ENCODE results near the gene KLHL29. TPM values are rescaled to one million over a fixed set of nuclear protein-coding genes. Genes with fewer than 3 reads are reported as not detected.

Gene KLHL29
- polyA plus RNA-seq, 3 donors: 1.4 to 10.2 (median 4.6) TPM

DNA sequence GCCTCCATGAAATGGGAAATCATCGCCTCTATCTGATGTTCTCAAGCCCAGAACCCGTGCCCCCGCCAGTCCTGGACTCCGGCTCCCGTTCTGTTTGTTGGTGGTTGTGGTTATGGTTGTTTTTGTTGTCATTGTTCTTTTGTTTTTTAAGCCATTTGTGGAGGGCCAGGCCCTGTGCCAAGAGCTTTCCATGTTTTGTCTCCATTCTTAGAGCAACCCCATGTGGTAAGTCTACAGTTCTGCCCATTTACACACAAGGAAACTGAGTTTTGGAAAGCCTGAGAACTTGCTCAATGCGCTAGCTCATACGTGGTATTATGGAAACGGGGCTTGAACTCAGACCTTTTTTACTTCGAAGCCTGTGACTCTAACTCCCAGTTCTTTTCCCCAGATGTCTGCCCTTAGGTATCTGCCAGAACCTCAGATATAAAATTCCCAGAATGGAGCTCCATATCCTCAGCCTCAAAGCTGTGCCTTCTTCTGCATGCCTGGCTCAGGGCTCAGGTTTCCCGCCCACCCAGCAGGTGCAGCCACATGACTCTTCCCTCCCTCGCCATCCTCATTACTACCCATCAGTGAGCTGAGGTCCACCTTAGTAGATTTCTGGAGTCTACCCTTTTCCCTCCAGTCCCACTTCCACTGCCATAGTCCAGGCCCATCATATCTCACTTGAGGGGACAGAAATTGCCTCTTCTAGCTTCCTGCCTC, 194.1 kb downstream of the KLHL29 start:
- no peak overlapping the region for H3K27ac ChIP-seq (ENCODE audit: low read depth, low read length)
- 79 to 85% (median 83%) methylated on average over 11 of the region's 11 CpGs for WGBS, 3 donors

DNA sequence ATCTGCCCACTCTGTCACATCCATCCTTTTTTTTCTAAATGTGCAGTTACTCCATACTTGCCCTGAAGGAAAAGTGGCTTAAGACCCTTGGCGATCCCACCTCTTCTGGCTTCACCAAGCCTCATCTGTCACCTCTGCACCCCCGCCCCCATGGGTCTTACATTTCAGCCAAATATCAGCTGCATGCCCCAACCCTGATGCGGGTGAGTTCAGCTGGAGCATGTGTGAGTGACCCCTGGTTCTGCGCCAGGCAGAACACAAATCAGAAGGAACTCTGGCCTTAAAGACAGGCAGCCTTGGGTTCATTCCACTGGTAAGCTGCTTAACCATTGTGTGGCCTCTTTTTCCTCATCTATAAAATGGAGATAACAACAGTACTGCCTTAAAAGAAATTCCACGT, 194.7 kb downstream of the KLHL29 start:
- WGBS, 3 donors: 83 to 90% (median 85%) methylated on average over 5 of the region's 5 CpGs
- no peak overlapping the region for H3K27ac ChIP-seq (ENCODE audit: low read depth, low read length)

DNA sequence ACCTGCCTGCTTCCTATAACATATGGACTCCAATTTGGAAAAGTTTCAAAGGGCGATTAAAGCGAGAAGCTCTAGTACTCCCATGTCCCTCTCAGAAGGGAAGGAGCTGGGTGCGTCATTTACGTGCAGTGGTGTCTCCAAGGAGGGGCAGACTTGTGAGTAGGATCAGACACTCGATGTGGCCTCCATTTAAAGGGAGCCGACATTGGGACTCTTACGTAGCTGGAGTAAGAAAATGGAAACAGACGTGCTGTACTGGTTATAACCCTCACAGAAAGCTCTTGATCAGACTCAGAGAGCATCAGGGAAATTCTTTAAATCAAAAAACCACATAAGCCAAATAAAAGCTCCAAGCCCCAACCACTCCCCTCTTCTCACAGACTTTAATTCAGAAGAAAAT, 198.5 kb downstream of the KLHL29 start:
- 90 to 94% (median 93%) methylated on average over 8 of the region's 8 CpGs for WGBS, 3 donors
- no peak overlapping the region for H3K27ac ChIP-seq (ENCODE audit: low read depth, low read length)

DNA sequence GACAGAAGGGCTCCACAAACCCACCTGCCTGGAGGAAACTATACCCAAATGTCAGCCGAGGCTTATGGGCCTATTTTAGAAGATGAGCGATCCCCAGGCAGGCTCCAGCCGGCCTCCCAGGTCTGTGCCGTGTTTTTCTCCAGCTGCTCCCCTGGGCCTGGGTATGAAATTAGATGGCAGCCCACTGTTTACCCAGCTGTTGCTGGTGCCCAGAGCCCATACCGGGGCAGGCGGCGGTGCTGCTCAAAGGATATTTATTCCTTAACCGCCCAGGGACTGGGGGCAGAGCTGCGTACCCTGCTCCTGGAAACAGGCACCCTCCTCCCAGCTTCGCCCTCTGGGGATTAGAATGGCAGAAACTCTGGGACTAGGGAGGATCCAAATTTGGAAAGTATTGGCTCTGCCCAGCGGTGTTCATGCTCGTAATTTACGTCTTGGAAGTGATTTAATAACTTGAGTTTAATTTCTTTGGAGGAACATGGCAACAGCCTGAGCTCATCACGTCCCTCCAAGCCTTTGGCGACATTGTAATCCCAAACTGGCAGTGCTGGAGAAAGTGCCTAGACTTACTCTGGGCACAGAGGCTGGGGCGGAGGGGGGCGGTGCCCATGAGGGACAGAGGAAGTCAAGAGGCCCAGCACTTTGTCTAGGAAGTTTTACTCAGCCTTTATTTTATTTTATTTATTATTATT, 199.2 kb downstream of the KLHL29 start:
- WGBS, 3 donors: 86 to 90% (median 87%) methylated on average over 17 of the region's 17 CpGs
- H3K27ac ChIP-seq (ENCODE audit: low read depth, low read length): no peak overlapping the region

DNA sequence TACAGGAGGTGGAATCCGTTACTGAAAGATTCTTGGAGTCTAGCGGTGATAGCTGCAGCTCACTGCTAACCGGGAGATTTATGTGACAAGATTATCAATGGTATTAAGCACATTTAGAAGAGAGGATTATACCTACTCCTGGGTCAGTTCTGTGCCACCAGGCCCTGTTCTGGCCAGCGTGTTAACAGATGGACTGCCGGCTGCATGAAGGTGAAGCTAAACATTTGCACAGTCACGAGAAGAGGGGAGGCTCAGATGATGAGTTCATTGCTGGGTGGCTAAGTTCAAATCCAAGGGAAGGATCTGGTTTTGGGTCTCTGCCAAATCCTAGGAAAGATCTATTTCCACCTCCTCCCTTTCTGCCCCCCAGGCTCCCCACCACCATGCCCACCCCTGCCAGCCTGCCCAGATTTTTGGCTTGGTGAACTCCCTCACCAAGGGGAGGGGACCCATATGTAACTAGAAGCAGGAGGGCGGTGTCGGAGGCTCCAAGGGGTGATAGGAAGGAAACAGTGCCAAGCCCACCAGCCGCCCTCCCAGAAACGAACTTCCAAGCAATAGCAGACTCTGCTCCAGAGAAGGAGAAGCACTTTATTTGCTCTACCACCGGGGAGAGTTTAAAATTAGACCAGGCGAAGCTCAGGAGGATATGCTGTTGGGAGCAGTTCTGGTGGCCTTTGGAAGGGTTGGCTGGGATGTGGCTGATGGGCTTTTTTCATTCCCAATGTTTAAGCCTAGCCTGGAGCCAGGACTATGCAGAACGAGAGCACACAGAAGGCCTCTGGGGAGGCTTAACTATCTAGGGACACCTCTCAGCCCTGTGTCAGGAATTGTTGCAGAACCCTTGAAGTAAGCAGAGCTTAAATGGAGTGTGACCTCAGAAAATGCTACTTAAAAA, 200.5 kb downstream of the KLHL29 start:
- H3K27ac ChIP-seq (ENCODE audit: low read depth, low read length): peak overlapping the region; percentile 23
- 74 to 77% (median 75%) methylated on average over 13 of the region's 13 CpGs for WGBS, 3 donors

DNA sequence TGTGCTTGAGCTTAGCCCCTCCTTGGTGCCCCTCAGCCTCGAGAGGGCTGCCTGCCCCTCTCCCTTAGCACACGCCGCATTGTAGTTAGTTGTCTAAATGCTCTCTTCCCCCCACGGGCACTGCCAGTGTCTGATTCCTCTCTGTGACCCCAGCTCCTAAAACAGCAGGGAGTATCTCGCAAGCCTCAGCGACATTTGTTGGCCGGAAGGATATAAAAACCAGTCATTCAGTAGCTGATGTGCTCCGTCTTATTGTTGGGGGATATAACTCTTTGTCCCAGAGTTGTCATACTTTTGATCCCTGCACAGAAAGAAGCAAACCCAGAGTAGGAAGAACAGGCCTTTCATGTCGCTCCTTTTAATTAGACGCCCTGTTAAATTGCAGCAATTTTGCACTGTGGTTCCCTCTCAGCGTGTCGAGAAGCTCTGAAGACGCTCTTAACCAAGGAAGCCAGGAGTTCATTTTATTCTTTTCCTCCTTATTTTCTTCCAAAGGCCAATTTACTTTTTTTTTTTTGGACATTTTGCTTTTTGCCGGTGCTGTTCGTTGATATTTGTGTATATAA, 201.8 kb downstream of the KLHL29 start:
- 79 to 91% (median 80%) methylated on average over 15 of the region's 15 CpGs for WGBS, 3 donors
- H3K27ac ChIP-seq (ENCODE audit: low read depth, low read length): no peak overlapping the region

DNA sequence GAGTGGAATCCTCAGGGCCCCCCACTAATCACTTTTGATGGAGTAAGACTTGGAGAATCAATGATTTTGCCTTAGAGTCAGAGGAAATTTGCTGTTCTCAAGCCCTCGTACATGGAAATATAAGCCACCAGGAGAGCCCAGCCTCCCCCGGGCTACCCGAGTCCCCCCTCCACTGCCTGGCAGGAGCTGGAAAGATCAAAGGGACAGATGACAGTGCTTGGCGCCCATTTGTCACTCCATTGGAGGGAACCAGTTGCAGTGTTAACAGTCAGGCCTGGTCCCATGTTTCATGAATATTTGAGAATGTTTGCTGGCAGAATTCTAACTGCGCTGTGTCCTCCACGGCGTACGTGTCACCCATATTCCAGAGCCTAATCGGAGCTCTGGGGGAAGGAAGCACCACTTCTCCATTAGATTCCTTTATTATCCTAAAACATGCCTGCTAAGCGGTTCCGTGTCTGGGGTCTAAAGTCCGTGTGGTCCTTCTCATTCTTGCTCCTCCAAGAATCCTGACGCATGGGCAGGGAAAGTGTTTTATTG, 202.4 kb downstream of the KLHL29 start:
- no peak overlapping the region for H3K27ac ChIP-seq (ENCODE audit: low read depth, low read length)
- WGBS, 3 donors: 85 to 97% (median 95%) methylated on average over 13 of the region's 13 CpGs

DNA sequence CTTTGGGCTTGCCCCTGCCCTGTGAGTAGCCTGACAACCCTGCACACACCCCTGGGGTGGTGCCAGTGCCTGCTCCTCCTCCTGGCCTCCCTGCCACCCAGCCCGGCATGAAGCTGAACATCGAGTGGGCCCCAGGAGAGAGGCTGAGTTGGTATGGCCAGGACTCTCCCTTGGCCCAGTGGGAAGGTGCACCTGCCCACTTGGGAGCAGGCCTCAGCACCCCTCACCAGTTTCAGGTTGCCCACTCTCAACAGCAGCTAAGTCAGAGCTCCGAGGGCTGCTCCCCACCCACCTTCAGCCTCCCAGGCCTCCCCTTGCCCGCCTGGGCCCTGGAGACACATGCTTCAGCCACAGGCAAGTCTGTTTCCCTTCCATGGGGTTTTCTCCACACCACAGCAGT, 203.1 kb downstream of the KLHL29 start:
- WGBS, 3 donors: 74 to 94% (median 80%) methylated on average over 4 of the region's 4 CpGs
- no peak overlapping the region for H3K27ac ChIP-seq (ENCODE audit: low read depth, low read length)

DNA sequence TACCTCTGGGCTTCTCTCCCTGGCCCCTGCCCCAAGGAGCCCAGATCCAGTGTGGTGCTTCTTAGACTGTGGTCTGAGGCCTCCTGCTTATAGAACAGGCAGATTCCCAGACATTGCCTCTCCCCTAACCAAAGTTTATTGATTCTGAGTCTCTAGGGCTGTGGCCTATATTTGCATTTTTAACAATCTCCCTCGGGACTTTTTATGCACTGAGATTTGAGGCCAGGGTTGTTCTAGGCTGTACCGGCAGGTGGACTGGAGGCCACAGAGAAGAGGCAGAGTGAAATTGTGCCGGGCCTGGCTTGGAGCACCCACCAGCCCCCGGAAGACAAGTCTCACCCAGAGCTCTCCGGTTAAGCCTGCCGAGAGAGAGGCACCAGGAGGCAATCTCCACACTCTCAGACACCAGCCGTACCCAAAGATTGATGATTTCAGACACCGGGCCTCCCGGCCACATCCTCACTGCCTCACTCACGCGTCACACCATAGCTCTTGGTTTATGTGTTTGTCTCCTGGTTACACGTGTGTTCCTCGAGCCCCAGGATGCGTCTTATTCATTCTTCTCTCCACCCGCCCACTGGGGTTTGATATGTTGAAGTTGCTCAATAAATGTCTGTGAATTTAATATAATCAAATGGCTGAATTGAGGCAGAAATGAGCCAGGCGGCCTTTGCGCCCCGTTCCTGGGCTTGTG, 203.7 kb downstream of the KLHL29 start:
- no peak overlapping the region for H3K27ac ChIP-seq (ENCODE audit: low read depth, low read length)
- 81 to 87% (median 87%) methylated on average over 18 of the region's 18 CpGs for WGBS, 3 donors

DNA sequence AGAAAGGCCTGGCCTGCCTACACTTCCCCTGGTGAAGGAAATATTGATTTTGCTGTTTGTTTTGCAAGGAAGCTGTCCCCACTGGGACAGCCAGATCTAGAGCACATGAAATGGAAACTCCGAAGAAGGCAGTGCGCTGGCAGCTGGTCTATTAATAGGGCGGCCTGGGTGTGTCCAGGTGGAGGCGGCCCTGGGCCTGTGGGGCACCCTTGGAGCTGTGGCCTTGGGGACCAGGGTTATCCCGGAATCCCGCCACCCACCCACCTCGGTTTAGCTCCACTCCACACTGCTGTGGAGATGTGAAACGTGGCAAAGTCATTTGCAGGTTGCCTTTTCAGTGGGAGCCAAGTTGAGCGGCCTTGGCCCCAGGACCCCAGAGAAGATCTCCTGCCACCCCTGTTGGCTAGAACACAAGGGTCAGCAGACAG, 204.3 kb downstream of the KLHL29 start:
- H3K27ac ChIP-seq (ENCODE audit: low read depth, low read length): no peak overlapping the region
- WGBS, 3 donors: 67 to 86% (median 79%) methylated on average over 9 of the region's 9 CpGs

DNA sequence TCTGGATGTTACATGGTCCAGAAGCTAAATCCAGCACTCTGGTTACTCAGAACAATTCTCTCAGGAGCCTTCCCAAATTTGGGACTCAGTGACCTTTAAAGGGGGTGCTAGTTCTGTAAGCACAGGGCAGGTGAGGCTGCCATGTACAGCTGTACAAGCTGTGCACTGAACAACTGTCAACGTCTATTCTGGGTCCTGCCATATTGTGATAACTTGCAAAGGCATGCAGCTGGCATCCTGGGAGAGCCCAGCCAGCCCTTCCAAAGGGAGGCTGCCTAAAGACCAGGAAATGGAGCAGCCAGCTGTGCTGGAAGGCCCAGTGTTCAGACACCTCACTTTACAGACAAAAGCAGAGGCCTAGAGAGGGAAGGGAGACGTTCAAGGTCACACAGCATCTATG, 204.8 kb downstream of the KLHL29 start:
- WGBS, 3 donors: 54 to 69% (median 69%) methylated on average over 2 of the region's 2 CpGs
- H3K27ac ChIP-seq (ENCODE audit: low read depth, low read length): no peak overlapping the region

DNA sequence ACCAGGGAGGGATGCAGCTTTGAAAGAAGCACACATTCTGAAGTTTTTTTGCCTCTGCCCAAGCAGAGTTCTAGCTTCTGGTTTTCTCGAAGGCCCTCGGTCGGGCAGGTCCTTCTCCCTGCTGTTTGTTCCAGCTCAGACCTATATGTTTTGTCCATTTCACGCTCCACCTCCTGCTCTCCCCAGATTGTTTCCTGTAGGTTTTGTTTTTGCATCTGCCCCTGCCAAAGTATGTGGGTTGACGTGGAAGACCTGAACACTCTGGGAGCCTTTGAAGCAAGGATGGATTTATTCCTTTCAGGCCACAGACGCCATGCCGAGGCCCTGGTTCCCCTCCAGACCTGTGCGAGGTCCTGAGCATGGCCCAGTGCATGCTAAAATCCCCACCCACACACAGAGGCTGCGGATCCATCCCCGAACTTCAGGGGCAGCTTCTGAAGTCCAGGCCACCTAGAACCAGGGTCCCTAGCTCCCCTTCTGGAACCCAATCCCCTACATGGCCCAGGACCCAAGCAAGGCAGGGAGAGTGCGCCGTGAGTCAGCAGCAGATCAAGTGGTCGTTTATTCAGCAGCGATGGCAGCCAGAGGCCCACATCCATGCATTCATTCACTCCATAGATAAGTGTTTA, 205.4 kb downstream of the KLHL29 start:
- WGBS, 3 donors: 79 to 84% (median 82%) methylated on average over 14 of the region's 14 CpGs
- no peak overlapping the region for H3K27ac ChIP-seq (ENCODE audit: low read depth, low read length)

DNA sequence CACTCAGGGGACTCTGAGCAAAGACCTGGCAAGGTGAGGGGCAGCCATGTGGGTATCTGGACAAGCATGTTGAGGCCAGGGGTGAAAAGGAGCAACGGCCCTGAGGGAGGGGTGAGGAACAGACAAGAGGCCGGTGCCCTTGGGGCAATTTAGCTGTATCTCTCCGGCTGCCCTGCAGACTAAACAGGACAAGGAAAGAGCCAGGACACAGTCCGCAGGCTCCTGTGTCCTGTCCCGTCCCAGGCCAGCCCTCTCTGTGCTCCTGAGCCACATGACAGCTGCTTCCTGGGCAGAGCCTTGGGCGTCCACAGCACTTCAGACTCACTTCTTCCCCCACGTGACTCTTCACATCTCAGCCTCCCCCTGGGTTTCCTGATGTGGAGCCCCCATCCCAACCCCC, 206.1 kb downstream of the KLHL29 start:
- no peak overlapping the region for H3K27ac ChIP-seq (ENCODE audit: low read depth, low read length)
- 44 to 63% (median 57%) methylated on average over 7 of the region's 7 CpGs for WGBS, 3 donors

DNA sequence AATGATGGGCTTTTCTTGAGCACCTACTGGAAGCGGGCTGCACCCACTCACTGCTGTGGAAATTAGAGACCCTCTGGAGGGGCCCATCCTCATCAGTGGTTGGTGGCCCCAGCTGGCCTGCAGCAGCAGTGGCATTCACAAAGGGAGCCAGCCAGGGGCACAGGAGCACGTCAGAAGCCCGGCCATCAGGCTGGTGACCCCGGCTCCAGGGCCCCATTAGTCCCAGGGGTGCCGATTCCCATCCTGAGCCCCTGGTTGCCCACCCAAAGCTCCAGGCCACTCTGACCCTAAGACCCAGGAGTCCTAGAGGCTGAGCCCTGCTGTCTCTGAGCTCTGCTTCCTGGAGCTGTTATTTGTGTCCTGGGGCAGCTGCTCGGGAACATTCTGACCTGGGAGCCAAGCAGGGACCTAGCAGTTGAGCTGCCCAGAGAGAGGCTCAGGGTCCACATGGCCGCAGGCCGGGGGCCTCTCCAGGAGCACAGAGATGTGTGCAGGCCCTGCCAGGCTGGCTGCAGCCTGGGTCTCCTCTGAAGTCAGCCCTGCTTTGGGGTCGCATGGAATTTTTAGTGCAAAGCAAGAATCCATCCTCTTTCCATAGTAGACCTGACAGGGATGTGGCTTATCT, 207.2 kb downstream of the KLHL29 start:
- WGBS, 3 donors: 91 to 93% (median 91%) methylated on average over 9 of the region's 9 CpGs
- no peak overlapping the region for H3K27ac ChIP-seq (ENCODE audit: low read depth, low read length)

DNA sequence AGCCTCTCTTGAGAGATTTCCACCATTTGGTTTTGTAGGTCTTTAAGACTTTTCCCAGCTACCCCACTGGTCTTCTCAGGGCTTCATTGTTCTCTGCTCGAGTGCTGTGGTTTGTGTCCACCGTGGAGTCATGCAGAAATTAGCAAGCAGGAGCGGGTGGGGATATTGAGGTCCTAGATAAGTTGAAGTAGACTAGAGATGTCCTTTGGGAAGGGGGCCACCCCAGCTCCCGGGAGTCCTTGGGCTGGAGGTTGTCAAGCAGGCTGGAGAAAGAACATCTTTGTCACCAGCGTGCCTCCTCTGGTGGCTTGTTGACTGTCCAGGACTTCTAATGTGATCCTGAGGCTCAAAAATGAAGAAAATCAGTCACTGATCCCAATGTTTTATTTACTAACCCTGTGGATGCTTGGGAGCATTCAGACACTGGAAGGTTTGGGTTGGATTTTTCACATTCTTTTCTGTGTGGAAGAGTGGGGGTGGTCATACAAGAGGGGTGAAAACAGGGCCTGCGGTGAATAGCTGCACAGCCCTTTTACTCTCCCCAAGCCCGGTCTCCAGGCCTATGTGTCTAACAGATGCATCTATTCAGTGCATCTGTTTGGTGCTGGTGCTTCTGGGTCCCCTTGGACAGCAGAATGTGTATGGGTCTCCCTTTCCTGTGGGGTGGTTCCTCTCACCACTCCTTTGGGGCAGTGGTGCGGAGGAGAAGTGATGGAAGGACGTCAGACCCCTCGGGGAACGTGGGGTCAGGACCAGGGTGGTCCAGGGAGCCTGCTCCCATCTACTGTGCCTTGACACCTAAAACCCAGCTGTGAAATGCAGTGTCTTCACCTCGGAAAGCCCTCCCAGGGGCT, 208.1 kb downstream of the KLHL29 start:
- 88 to 90% (median 90%) methylated on average over 12 of the region's 12 CpGs for WGBS, 3 donors

DNA sequence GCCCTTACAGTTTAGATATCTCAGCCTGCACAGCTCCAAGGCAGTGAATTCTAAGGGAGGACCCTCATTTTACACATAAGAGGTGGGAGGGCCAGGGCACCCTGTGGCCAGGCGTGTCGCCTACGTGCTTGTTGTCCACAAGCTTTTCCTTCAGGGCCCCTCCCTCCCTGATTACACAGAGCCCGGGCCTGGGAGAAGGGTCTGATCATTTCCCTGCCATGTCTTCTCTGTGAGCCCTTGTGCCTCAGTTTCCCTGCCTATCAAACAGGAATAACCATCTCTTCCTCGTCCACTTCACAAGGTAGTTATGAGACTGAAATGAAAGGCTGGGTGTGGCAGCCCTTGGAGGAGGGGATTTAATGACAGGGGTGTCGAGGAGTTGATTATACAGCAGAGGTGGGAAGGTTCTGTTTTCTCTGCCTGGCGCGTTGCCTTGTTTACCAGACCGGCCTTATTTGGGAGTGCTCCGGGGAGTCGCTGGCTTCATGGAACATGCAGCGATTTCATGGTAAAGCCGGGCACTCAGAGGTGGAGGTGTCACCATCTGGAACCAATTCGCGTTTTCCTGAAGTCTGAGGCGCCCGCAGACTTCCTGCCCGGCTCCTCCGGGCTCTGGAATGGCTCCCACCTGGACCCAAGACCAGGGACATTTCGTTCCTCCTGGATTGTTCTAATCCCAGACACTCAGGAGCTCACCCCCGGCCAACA, 208.9 kb downstream of the KLHL29 start:
- no peak overlapping the region for H3K27ac ChIP-seq (ENCODE audit: low read depth, low read length)
- WGBS, 3 donors: 66 to 77% (median 68%) methylated on average over 20 to 21 of the region's 21 CpGs

More for the DNA sequence above, 208.1 kb downstream of the KLHL29 start:
- H3K27ac ChIP-seq (ENCODE audit: low read depth, low read length): no peak overlapping the region
